GM12874 (cell line): ENCODE results near the gene EFCAB10.

Experiments
- TF ChIP-seq, protein P1 (sequence below): IDR thresholded peaks from 2 replicates; pipeline ENCODE4 v1.5.1; 2011; ENCODE audit warnings: low read depth, mild to moderate bottlenecking, control low read depth, low read length, moderate library complexity; ENCODE audit not compliant: insufficient read depth

The EFCAB10 gene

DNA sequence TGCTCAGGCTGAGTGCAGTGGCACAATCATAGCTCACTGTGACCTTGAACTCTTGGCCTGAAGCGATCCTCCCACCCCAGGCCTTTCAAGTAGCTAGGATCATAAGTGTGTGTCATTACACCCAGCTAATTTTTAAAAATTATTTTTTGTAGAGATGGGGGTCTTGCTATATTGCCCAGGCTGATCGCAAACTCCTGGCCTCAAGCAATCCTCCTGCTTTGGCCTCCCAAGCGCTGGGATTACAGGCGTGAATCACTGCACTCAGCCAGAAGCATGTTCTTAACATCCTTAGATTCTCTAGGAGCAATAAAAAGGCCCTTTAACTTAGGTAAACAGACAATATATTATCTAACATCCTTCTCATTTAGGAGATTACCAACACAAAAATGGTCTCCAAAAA is 38.3 kb upstream of the EFCAB10 start:
- TF ChIP-seq, protein P1, sequence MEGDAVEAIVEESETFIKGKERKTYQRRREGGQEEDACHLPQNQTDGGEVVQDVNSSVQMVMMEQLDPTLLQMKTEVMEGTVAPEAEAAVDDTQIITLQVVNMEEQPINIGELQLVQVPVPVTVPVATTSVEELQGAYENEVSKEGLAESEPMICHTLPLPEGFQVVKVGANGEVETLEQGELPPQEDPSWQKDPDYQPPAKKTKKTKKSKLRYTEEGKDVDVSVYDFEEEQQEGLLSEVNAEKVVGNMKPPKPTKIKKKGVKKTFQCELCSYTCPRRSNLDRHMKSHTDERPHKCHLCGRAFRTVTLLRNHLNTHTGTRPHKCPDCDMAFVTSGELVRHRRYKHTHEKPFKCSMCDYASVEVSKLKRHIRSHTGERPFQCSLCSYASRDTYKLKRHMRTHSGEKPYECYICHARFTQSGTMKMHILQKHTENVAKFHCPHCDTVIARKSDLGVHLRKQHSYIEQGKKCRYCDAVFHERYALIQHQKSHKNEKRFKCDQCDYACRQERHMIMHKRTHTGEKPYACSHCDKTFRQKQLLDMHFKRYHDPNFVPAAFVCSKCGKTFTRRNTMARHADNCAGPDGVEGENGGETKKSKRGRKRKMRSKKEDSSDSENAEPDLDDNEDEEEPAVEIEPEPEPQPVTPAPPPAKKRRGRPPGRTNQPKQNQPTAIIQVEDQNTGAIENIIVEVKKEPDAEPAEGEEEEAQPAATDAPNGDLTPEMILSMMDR: no peak

DNA sequence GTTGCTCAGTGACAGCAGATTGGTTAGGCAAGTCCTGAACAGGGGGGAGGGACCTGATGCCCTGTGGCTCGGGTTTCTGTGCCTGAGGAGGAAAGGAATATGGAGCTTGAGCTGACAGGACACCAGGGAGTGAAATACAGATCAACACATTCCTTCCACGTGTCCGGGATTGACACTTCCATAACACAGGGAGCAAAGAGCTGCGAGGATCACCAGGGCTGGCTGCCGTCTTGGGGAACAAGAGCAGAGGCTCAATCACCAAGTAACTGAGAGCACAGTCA is 36.7 kb upstream of the EFCAB10 start:
- TF ChIP-seq, protein P1: no peak

DNA sequence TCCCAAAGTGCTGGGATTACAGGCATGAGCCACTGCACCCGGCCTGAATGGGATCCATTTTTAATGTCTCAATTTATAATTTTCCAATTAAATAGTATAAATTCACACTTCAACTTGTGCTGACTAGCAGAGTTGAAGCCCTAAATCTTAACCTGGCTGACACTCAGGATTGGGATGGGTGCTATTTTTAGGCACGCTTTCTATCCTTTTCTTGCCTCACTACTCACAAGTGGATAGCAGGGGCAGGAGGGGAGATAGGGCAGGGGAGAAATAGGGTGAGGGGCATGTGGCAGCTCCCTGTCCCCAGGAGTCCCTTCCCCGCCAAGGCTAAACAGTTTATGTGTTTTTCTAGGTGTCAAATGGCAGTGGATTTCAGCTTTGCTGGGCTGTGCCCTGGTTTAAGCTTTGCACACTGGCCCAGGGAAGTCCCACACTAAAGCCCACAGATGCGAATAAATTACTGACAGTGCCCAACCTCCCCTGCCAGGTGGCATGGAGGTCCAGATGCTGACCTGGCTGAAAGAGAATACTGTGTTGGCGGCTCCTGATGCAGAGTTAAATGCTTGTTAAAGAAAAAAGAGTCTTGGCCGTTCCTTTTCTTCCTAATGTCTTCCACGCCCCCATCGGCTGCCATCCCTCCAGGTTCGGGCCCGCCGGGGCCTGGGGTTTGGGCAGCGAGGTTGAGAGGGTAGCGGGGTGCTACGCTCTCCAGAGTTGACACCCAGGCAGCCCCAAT is 36.2 kb upstream of the EFCAB10 start:
- TF ChIP-seq, protein P1: no peak

DNA sequence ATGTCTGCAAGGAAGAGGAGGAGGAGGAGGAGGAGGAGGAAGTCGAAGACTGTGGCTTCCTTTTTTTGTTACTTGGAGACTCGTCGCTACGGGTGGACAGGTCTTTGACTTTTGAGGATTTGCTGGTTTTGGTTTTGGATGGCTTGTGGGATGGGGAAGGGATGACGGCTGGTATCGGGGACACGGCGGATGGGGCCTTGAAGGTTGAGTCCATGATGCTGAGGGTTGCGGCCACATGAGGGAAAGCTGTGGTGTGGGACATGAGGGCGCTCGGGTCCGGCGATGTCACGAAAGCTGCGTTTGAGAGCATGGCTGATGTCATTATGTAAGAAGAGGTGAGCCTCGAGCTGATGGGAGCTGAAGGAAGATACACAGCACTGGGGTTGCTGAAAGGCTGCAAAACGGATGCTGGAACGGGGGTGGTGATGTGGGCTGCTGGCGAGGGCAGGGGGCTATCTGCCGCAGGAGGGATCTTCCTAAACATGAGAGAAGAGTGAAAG is 33.1 kb upstream of the EFCAB10 start:
- TF ChIP-seq, protein P1: no peak

DNA sequence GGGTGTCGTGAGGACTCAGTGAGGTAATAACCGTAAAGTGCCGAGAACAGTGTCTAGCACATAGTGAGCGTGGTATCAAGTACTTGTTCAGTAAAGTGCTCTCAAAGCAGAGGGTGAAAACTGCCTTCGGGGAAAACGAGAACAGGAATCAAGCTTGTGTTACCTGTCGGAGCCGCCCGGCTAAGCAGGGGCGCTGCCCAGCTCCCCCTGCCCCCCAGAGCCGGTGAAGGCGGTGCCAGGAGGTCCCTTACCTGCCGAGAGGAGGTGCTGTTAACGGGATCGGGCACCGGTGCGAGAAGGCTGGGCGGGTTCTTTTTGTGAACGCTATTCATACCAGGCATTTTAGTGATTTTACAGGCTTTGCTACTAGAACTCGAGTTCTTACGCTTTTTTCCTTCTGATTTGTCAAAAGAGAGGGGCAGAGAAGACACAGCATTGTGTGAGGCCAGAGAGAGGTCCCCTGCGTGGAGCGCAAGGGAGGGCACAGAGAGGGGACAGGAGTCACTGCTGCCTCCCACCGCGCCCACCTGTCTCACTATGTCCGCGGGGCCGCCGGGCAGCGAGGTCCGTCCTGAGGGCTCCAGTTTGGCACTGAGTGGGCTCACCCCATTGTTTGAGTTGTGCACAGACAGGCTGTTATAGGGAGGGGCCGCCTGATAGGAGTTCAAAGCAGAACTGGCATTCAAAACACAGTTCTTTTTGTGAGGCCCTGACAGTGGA is 32.5 kb upstream of the EFCAB10 start:
- TF ChIP-seq, protein P1: no peak

DNA sequence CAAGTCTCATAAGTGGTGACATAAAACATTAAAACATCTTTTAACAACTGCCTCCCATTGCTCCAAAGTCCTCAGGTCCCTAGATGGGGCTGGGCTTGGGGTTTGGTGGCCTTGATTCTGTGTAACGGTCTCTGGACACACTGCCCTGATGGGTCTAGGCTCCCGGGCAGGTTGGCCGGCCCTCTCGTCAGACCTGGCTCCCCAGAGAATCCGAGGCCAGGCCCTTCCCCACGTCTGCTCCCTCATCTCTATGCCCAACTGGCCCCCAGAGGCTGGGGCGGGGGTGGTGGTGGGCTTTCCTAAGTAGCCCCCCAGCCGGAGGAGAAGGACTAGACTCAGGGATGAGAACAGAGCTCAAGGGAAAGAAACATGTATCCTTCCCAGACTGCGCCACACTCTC is 31.5 kb upstream of the EFCAB10 start:
- TF ChIP-seq, protein P1: no peak

DNA sequence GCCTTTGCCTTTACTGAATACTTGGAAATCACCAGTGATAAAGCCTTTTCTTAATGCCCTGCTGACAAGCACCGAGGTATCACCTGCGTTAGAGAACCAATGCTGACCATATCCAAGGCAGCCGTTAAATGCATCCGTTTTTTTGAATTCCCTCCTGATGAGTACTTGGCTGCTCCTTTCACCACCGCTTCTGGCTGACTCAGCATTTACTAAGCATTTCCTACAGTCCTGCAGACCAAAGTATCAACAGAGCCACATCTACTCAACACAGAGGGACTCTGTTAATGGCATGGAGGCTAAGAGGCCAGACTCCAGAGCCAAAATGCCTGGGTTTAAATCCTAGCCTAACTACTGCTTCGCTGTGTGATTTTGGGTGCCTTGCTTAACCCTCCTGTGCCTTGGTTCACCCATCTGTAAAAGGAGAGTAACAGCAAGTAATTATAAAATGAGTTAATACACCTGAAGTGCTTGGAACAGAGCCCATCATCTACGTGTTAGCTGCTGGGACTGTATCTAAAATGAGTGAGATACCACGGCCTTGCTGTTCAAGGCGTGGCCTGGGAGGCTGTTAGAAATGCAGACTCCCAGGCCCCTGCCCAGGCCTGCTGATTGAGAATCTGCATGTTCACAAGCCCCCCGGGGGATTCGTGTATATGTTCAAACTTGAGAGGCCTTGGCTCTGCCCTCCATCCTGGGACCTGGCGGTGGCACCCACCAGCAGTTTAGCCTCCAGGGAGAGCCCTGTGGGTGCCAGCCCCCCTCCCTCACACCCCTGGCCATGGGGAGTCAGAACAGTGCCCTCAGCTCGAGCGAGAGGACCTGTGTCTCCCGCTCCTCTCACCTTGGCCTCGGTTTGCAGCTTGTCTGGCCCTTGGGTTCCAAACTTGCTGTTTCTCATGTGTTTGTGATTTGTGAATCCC is 30.8 kb upstream of the EFCAB10 start:
- TF ChIP-seq, protein P1: no peak
